HG03095 (cell line): ENCODE measurements around the gene GLB1L2.

Experiments used
- ATAC-seq: cut with Tn5 transposase; IDR thresholded peaks from one replicate; pipeline ENCODE4 v1.9.1; 2021; ENCODE audit warnings: moderate library complexity; ENCODE audit not compliant: unreplicated experiment

GLB1L2 gene

DNA sequence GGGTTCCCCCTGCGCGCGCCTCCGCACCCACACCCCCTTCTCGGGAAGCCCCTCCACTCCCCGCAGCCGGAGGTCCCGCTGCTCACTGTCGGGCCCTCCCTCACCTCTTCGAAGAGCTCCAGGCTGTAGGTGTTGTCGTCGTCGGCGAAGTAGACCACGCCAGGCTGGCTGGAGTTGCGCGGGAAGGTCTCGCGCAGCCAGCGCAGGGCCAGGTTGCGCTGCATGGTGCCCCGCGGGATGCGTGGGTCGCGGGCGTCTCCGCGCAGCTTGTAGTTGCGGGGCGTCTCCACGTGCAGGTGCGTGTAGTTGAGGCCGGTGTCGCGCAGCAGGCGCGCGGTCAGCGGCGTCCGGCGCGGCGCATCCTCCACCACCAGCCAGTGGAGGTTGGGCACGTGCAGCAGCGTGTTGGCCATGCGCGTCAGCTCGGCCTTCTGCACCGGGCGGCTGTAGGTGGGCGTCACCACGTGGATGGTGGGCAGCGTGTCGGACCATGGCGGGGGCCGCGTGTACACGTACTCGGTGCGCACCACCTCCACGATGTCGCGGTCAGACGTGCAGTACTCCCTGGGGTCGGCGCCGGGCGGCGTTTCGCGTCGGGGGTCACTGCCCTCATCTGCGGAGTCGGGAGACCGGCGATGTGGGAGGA is 51.9 kb downstream of the GLB1L2 start:
- ATAC-seq = no peak

DNA sequence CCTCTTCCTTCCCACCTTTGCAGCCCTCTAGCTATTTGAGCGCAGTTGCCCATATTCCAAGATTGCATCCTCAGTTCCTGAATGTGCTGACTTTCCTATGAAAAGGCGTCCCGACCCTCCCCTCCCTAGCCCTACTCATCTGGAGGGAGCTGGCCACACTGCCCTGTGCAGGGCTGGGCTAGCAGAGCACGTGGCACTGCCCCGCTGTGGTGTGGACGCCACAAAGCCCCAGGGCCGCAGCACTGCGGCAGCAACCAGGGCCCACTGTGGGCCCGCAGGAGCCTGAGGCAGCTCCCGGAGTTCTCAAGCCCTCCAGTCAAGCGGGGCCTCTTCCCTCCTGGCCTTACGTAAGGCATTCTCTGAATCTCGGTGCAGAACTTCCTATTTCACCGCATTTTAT is 52.6 kb downstream of the GLB1L2 start:
- ATAC-seq = no peak

DNA sequence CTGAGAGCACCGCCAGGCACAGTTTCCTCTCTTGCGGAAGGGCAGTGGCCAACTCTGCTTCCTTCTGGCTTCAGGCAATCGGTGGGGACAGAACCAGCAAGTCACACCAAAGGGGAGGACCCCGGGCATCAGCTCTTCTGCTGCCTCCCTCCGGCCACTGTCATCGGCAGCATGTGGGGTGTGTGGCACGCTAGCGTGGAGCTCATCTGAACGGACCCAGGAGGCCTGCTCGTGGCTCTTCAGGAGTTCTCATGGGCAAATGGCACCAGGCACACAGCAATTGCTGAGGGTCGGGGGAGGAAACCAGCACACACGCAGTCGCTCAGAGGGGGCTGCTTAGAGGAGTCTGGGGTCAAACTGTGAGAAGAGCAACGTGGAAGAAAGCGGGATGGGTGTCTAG is 53.4 kb downstream of the GLB1L2 start:
- ATAC-seq = no peak

DNA sequence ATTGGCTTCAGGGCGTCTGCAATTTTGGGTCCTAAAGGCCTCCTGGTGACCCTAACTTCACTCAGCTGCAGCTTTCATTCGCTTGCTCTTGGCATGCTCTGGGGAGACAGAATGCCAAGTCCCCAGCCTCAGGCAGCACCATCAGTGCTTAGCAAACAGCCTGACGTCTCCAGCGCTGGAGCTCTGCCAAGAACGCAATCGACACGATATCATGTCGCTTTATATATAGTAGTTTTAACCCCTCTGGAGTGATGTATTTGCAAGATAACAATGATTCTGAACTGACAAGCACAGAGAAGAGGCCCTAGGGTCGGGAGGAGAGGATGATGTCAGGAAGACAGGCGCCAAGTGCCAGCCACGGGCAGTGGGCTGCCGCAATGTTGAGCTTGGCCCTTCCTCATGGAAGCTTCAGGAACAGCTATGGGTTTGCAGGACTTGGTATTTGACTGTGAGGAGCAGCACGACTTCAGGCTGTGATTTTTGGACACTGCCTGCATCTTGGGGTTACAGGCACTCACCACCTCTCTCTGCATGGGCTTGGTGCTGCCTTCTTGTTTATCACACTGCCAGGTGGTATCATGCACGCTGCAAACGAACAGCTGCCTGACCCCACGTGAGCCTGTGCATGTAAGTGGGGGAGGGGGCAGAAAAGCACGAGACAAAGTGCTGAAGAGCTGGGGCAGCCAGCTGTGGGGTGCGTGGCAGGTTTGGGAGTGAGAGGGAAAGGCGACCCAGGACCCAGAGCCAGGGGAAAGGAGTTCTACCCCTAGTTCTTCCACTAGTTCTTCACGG is 54.2 kb downstream of the GLB1L2 start:
- no peak for ATAC-seq

DNA sequence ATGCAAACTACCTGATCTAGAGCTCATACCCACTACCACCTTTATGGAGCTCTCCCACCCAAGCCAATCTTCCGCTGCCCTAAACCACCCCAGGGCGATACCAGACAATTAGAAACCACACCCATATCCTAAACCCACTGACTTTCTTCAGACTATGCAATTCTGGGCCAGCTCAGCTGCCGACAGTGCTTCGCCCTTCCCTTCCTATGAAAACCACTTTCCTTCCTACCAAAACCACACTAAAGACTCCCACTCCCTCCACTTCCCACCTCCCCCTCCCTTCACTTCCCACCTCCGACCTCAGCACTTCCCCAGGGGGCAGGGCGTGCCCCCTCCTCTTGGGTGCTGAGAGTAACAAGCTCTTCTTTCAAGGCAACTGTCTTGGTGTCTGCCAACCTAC is 55.2 kb downstream of the GLB1L2 start:
- no peak for ATAC-seq

DNA sequence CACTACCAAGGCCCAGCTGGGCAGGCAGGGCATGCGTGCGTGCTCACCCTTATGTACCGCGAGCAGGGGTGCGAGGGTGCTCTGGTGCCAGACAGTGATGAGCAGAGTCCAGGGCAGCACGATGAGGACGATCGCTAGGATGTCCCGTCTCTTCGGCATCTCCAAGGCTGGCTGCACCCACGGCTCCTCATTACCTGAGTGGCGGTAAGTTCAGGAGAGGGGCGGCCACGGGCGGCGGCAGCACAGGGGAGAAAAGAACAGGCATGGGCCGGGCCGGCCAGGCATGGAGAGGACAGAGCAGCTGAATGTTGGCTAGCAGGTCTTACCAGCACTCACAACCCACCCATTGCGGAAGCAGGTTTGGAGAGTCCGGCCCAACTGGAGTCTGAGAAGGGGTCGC is 55.7 kb downstream of the GLB1L2 start:
- no peak for ATAC-seq

DNA sequence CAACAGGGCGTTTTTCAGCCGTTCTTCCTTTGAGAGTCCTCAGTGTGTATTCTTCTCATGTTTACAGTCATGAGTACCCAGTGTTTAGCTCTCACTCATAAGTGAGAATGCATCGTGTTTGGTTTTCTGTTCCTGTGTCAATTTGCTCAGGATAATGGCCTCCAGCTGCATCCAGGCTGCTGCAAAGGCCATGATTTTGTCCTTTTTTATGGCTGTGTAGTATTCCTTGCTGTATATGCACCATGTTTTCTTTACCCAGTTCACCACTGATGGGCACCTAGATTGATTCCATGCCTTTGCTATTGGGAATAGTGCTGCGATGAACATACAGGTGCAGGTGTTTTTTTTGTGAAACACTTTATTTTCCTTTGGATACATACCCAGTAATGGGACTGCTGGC is 56.8 kb downstream of the GLB1L2 start:
- no peak for ATAC-seq

DNA sequence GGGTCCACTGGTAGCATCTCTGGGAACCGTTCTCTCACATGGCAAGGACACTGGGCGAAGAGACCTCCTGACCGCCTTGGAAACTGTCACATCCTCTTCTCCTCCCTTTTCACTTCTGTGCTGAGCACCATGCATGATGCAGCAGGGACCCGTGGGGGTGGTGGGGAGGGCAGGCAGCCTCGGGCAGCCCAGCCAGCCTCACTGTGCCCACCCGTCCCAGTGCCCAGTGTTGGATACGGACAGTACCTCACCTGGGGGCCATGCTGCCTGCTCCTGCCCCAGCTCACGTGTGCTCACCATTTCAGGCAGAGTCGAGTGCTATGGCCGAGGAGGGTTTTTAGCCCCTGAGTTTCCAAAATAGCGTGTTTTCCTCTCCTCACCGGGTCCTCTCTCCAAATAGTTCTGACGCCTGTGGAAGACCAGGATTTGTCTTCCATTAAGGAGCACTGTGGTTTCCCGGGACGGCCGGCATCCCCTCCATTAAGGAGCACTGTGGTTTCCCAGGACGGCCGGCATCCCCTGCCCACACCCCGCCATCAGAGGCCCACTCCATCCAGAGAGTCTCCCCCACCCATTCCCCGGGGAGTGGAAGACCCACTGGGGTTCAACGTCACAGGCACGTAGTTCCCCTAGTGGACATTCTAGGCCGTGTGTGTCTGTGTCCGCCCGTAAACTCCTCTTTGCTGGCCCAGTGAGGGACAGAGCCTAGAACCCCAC is 57.8 kb downstream of the GLB1L2 start:
- no peak for ATAC-seq

DNA sequence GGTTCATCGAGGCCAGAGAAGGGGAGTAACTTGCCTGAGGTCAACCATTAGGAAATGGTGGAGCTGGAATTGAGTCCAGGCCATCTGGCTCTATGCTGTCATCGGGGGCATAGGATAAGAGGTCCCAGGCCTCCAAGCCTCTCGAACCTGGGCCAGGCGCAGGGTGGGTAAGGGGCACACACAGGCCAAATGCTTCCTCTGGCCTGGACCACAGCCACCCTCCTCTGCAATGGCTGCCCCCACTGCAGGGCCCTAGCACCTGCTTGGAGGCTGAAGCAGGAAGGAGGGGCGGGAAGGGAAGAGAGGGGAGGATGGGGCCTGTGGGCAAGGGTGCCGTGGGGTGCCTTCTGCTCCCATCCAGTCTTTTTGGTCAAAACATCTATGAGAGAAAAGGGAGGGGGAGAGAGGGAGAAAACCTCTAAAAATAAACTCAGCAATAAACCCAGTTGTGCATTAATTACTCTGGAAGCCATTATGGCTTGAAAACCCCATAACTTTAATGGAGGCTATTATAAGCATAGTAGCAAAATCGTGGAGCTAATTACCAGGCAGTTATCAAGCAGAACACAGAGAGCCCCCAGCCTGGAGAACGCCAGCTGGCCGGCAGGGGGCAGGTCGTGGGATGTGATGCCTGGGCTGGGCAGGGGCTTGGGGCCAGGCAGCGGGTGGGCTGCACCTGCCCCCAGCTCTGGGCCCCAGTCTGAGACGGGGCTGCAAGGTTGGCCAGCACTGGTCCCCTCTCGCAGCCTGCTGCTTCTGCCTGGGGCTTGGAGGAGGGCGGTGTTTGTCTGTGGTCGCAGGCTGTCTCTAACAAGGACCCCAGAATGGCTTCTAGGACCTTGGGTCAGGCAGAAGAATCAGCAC is 59.1 kb downstream of the GLB1L2 start:
- no peak for ATAC-seq

DNA sequence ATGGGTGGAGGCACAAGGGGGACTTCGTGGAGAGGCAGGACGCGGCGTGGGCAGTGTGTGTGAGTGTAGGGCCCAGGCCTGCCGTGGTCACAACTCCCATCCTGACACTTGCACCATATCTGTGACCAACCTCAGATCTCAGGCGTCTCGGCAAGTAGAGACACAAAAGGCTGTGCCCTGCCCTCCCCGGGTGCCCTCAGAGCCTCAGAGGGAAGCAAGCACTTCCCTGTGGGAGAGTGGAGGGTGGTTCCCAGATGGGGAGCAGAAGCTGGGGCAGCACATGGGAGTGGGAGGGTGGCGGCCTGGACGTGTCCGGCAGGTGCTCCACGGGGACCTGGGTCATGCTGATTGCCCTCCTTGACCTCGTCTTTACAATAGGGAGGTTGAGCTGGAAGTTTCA is 59.9 kb downstream of the GLB1L2 start:
- ATAC-seq = no peak

DNA sequence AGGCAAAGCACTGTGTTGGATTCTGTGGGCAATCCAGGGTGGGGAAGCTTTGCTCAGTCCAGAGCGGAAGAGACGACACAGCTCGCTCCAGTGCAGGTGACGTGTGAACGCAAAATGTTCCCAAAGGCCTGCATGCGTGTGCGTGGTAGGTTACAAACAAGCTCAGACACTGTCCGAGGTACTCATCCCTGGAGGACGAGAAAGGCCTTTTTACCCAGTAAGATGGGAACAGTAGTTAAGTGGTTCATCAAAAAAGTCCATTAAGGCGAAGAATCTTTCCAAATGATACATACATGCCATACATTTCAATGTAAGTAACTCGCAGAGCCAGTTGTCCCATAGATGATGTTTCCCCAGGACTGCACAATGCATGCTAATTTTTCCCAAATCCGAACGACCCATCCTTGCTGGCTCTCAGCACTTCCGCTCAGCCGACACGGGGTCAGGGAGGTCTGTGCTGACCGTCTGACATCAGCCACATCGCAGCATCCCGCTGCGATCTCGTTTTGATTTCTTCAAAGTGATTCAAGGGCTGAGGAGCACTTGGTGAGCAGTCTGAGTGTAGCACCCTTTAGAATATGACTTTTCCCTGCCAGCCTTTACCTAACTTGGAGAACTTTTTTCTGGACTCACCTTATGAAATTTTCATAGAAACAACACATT is 61.3 kb downstream of the GLB1L2 start:
- ATAC-seq = no peak

DNA sequence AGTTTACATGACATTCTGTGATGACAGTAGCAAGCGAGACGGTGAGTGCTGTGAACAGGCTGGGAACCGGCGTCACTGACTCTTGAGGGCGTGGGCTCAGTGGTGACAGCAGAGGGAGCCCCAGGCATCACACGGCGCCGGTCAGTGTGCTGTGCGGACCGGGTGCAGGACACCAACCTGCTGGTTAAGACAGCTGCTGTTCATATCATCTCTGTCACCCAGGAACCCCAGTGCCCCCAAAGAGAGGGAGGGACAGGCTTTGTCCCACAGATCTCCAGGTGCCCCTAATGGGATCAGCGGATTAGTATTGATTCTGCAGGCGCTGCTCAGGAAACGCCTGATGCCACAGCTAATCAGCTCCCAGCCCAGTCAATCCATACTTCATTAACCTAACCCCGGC is 61.9 kb downstream of the GLB1L2 start:
- no peak for ATAC-seq

DNA sequence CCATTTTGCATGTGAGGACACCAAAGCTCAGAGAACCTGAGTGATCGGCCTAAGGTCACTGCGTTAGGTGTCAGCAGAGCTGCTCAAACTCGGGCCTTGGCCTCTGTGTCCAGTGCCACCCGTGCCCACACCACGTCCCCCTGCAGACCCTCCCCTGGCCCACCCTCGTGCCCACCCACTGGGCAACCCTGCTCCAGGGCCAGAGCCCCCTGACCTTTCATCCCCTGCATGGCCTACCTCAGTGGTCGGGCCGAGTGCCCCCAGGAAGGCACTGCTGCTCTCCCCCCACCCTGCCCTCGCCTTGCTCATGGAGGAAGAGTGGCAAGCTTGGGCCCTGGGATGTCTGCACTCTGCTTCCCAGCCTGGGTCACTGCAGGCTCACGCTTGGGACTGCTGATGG is 62.5 kb downstream of the GLB1L2 start:
- no peak for ATAC-seq

DNA sequence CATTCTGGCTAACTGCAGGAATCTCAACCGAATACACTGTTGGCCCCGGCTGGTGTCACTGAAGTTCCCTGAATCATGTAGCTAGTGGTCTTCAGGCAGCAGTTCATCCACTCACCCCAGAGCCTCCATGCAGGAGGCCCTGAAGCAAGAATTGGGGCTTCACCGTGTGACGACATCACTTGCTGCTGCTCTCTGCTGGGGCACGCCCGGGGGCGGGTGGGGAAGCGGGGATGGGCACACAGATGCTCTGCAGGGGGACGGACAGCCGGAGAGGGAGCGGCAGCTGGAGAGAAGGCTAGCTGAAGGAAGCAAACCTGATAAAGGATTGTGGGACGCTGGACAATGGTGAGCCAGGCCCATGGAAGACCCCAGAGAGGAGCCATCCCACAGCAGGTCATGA is 63.2 kb downstream of the GLB1L2 start:
- no peak for ATAC-seq

DNA sequence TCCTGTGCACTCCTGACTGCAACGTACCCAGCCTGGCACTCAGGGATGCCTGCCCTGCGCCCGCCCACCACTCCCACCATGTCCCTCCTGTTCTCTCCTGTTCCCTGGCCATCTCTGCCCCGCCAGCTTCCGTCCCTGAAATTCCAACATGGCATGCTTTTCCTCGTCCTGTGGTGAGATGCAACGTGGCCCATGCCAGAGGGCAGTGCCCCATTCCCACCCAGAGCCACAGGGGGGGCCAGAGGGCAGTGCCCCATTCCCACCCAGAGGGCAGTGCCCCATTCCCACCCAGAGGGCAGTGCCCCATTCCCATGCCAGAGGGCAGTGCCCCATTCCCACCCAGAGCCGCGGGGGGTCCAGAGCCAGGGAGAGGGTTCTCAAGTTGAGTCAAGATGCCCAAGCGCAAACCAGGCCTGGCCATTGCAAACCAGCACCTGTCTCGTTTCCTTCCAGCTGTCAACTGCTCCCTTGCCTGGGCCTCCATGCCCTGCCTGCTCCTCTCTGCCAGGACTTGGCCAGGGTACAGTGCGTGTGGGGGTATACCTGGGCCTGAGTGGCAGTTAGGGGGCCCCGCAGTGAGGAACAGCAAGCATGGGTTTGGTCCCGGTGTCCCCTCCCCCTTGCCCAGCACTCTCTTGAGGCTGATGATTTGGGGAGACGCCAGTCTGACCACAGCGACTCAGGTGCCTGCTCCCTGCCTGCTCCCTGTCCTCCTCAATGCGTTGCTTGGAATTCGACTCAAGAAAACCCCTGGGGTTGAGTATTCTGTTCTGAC is 65.7 kb downstream of the GLB1L2 start:
- no peak for ATAC-seq

DNA sequence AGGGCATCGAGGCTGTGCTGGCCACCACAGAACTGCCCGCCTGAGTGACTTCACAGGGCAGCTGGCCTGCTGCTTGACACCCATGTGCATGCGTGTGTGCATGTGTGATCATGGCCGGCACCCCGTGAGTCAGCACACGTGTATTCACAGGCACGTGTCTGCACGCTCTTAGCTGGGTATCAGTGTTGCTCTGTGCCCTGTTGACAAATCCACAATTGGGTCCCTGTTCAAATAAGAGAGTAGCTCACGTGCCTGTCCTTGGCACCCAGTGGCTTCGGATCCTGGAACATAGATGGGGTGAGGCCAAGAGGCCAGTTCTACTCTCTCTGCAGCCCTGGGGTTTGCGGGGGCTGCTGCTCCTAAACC is 66.3 kb downstream of the GLB1L2 start:
- ATAC-seq = no peak

DNA sequence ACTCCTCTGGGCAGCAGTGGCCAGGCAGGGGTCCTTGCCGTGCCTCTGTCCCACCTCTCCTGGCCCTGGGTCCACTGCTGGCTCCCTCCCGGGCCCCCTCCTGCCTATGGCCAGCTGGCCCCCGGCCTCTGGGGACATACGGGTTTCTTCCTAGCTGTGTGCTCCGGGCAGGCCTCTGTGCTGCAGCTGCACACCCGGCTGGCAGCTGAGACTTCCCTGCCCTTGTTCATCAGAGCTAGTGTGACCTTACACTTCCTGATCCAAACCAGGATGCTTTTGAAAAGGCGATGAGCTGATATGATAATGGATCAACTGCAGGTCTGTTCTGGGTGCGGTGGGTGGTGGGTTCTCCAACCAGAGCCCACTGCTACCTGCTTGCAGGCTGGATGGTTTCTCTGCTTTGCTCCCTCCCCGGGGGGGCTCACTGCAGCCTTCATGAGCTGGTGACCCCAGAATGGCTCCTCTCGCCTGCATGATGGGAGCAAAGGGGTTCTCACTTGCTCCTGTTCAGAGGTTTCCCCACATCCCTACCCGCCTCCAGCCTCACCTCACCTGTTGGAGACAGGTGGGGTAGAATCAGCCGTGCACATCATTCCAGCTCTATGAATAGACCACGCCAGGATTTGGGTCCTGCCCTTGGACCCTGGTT is 67.0 kb downstream of the GLB1L2 start:
- ATAC-seq = no peak

DNA sequence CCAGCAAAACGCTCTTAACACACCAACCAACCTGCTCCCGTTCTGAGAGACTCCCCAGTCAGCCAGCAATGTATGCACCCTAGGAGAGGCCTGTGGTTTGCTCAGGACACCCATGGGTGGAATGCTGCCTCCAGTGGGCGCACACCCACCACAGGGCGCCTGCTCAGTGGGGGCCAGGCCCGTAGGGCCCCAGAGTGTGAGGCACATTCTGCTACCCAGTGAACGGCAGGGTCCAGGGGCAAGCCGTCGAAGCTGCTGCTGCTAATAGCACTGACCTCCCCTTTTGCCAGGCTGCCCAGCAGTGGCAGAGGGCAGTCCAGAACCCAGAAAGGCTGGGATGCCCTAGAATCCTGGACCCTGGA is 67.5 kb downstream of the GLB1L2 start:
- ATAC-seq = no peak

DNA sequence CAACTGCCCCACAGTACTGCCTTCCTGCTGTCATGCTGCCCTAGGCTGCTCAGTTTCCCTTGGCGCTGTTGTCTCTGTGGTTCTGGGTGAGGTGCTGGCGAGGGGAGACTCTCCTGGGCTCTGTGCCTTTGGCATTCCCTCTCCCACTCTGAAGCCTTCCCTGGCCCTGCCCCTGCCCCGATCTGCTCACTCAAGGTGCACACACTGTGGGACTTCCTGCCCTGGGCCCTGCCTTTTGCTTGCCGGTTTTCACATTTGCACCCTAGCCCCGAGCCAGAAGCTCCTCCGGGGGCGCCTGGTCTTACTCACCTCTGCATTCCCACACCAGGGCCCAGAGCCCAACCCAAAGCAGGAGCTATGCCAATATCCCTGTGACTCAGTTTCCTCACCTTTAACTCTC is 68.2 kb downstream of the GLB1L2 start:
- ATAC-seq = no peak
